Stimulated activated CD4-positive, alpha-beta T cell treated with anti-CD3 and anti-CD28 coated beads, Interleukin-4, amount 100 ng/mL, for 1 hour (primary cell): Measurements from ENCODE around the gene ZNF883.

Experiments used
- DNase-seq: peaks from one replicate; pipeline ENCODE4 v3.0.0-alpha.2; 2020

Gene ZNF883

DNA sequence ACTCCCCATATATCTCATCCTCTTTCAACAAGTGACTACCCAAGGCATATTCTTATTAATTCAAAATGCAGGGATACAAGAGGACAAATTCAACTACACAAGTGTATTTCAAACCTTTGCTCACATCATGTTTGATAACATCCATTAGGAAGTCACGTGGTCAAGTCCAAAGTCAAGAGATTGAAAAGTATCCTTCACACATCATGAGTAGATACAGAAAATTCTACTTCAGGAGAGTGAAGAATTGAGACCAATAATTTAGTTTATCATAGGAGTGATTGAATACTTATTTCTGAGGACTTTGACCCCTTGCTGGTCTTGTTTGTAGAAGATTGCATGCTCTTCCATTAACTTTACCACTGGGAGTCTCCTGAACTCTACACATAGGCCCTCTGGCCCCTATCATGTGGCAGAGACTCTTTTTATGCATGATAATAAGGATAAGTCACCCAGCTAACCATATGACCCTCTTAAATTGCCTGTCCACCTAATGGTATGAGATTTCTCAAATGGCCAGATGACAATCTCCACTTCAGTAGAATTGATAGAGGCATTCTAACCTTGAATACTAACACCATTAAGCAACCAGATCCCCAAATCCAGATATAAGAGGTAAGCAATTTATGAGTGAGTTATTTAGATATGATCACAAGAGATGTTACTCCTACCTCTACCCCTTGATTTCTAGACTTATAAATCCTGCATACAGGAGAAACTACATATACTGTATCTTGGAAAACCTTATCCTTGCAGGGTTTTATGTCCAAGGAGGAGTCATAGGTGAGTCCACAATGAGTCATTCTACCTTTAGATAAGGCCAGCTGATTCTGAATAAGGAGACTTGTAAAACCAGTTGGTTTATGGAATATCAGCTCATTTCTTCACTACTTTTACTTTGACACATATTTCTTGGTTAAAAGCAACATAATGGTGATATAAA lies 94.7 kb downstream of the ZNF883 start:
- no peak for DNase-seq

DNA sequence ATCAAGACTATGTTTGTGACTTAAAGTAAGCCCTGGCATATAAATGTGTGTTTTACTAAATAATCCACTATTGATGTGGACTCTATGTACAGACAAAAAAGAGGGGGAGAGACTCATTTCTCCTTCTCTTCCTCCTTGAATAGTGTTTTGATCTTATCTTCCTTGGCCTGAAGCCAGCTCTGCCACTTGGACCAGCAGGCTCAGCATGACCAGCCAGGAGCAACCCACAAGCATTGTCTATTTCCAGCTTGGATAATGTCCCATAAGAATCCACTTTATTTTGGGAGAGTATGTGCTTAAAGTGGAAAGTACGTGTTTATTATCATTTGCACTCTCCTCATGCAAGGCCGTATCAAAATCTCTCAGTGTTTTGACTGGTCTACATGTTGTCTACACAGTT lies 97.5 kb downstream of the ZNF883 start:
- DNase-seq = no peak

GRCh38 chr9:112913326-112913725 lies 98.7 kb downstream of the ZNF883 start:
- no peak for DNase-seq

DNA sequence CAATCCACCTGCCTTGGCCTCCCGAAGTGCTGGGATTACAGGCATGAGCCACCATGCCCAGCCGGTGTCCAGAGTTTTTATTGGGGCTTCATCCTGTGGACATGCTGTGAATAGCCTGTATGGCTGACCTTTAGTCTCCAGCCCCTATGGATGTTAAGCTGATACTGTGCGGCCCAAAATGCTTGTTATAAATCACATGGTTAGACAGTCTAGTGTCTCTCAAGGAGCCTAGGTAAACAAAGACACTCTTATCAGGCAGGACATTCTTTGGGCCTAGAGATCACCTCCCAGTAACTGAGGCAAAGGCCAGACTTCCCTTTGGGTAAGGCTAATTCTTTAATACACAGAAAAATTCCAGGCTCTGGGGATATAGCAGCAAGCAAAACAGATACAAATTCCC lies 99.4 kb downstream of the ZNF883 start:
- DNase-seq = no peak

- no peak for DNase-seq
Measured at GRCh38 chr9:112911736-112912135, 100.3 kb downstream of the ZNF883 start.
